Fibroblast of skin of right quadriceps (primary cell): ENCODE data around the gene GJB5.
"Not testable (repeated sequence)": the region's sequence is repeated elsewhere in the genome, so short reads cannot be mapped to it uniquely, and the experiment has no call there.

Experiments
- DNase-seq: peaks from one replicate; pipeline ENCODE4 v3.0.0-alpha.2; 2013

The GJB5 gene

DNA sequence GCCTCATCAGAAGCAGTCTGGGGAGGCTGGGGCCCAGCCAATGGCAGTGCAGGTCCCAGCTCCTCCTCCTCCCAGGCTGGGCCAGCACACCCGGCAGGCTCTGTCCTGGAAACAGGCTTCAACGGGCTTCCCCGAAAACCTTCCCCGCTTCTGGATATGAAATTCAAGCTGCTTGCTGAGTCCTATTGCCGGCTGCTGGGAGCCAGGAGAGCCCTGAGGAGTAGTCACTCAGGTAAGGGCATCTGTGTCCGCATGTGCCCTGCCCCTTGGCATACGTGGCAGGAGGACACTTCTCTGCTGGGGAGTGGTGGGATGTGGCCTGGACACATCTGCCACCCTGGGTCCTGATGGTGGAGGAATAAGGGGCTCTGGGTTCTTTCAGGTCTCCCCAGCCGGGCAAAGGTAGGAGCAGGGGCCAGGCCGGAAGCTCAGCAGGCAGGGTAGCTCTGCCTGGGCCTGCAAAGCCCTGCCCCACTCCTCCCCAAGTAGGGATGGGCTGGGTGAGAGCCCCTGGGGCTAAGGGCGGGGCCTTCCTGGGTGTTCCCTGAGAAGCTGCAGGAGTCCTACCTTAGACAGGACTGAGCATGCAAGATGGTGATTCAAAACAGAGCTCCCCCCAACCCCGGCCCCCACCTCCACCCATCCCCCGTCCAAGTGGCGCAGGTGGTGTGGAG lies at the start of gene GJB5:
GJB5 (plus strand) TSS at position 84 of the 674 bp plus-strand sequence. CDS start 2,284 bp downstream, outside the sequence.
- DNase-seq, result no peak

- DNase-seq, result no peak
Measured at GRCh38 chr1:34705077-34705476, 49.8 kb upstream of the GJB5 start.

DNA sequence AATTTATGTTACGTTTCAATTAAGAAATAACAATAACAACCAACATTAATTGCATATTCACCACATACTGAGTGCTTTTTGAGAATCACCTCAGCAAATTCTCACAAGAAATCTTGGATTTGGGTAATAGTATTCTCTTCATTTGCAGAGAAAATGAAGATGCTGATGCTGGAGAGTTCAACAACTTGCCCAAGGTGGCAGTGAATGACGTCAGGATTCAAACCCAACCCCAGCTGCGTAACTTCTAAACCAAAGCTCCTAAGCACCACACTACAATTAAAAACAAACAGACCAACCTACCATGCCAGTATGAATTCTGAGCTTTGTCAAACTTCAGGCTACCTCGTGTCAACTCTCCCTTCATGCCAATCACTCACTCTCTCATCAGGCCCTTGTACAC lies 46.7 kb upstream of the GJB5 start:
- no peak for DNase-seq

GRCh38 chr1:34709547-34709946 lies 45.3 kb upstream of the GJB5 start:
- DNase-seq, result no peak

GRCh38 chr1:34710812-34711211 lies 44.0 kb upstream of the GJB5 start:
- no peak for DNase-seq

- DNase-seq, result no peak
Measured at GRCh38 chr1:34711485-34711884, 43.4 kb upstream of the GJB5 start.

GRCh38 chr1:34712007-34712688 lies 42.7 kb upstream of the GJB5 start:
- no peak for DNase-seq

GRCh38 chr1:34713443-34713842 lies 41.4 kb upstream of the GJB5 start:
- DNase-seq, result no peak

DNA sequence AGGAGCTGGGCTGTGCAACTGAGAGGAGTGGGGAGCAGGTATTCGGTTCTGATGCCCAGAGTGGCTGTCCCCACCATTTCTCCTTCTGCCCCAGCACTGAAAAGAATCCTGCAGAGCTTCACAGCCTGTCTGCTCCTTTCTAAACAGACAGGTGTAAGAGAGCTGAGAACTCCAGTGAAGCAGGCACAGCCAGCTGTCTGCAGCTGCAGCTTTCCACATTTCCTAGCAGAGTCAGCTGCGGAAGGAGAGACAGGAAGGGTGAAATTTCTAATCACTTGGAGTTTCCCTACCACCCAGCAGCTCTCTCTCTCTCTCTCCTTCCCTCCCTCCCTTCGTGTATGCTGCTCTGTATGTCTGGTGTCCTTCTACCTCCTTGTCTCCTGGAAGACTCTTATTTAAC lies 40.5 kb upstream of the GJB5 start:
- no peak for DNase-seq

DNA sequence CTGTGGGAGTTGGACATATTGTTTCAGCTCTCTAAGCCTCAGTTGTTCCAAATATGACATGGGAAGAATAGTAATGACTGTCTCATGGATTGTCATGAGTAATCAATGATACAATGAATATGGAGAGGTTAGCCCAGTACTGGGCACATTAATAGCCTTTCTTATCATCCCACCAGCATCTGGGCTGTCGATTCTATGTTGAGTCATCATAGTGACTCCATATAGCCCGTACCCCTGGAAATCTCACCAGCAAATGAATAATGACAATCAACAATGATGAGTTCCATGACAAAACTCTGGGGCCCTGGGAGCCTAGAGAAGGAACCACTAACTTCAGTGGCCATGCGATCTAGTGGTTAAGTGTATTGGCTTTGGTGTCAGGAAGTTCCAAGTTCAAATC lies 39.7 kb upstream of the GJB5 start:
- DNase-seq, result no peak

DNA sequence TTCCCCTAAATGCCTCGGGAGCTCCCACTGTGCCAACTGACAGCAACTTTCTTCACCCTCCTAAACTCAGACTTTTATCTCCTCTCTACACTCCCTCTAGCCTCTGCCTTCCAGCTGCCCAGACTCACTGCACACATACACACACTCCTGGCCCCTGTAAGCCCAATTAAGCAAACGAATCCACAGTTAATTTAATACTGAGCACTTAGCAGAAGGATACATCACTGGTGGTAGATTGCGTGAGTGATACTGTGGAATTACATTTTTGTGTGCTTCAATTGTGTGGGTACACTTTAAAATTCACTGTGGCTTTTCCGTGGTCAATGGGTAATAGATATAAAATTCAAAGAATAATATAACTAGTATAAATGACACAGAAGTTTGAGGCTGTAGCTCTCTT lies 33.6 kb upstream of the GJB5 start:
- no peak for DNase-seq

GRCh38 chr1:34721646-34722355 lies 33.0 kb upstream of the GJB5 start:
- DNase-seq, result no peak

GRCh38 chr1:34726861-34727260 lies 28.0 kb upstream of the GJB5 start:
- no peak for DNase-seq

DNA sequence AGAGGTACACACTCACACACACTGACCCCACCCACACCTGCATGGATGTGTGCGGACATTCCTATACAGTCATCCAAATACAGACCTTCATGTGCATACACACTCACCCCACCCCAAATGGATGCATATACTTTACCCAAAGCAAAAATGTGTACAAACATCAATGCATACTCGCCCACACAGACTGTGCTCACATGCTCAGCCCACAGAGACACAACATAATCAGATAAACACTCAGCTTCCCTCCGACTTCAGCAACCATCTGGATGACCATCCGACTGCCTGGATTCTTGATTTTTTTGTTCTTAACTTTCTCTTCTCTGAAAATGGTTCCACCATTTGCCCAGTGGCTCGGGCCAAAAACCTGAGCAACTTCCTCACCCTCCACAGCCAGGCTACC lies 24.4 kb upstream of the GJB5 start:
- no peak for DNase-seq

DNA sequence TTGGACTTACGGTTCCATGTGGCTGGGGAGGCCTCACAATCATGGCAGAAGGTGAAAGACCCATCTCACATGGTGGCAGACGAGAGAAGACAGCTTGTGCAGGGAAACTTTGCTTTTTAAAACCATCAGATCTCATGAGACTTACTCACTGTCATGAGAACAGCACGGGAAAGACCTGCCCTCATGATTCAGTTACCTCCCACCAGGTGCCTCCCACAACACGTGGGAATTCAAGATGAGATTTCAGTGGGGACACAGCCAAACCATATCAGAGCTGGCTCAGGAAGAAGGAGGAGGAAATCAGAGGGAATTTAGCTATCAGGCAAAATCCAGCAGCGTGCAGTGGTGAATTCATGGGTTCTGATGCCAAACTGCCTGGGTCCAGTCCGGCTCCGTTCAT lies 22.0 kb upstream of the GJB5 start:
- not testable (repeated sequence) for DNase-seq

GRCh38 chr1:34736692-34737091 lies 18.2 kb upstream of the GJB5 start:
- DNase-seq, result no peak

DNA sequence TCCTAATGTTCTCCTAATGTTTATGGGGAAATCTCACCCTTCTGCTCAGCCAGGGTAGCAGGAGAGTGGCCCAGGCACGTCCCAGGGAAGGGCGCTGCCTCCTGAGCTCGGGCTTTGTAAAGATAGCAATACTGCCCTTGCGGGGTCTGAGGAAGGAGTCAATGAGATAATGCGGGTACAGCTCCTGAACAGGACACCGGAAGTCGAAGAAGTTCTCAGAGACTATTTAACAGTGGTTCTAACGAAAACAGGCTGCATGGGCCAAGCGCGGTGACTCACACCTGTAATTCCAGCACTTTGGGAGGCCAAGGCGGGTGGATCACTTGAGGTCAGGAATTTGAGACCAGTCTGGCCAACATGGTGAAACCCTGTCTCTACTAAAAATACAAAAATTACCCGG lies 17.6 kb upstream of the GJB5 start:
- not testable (repeated sequence) for DNase-seq

DNA sequence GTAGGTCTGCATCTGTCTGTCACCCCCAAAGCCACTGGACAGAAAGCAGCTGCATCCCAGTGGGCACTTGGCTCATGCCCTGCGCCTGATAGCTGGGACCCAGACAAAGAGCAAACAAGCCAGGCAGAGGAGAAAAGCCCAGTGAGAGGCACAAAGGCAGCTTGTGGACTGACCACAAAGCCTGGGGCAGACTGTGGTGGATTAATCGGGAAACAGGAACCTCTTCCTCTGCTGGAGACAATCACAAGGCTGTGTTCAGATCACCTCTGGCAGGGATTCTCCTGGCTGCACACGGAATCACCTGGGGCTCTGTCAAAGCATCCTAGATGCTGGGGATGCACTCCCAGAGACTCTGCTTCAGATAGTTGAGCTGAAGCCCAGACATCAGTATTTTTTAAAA lies 15.2 kb upstream of the GJB5 start:
- DNase-seq, result no peak

GRCh38 chr1:34740161-34740868 lies 14.5 kb upstream of the GJB5 start:
- no peak for DNase-seq

- peak; percentile 50 for DNase-seq
Measured at GRCh38 chr1:34742667-34743270, 12.1 kb upstream of the GJB5 start.

GRCh38 chr1:34743775-34744174 lies 11.1 kb upstream of the GJB5 start:
- DNase-seq, result peak; percentile 8

DNA sequence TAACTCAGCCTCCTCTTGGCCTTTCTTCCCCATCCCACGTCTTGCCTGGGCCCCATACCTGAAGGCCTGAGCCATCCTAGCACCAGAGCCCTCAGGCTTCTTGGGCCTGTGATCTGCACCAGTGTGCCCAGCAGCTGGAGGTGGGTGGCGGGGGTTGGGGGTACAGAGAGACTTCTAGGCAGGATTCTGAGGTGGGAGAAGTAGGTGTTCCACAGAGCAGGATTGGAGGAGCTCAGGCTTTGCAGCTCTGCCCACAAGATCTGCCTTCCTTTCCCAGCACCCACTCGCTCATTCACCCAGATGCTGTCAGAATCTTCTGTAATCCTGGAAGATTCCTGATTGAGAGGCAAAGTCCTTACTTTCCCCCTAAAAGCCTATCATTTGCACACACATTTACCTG lies 10.0 kb upstream of the GJB5 start:
- no peak for DNase-seq

- DNase-seq, result no peak
Measured at GRCh38 chr1:34745666-34746065, 9.2 kb upstream of the GJB5 start.
